Testis (tissue), 3 donors: ENCODE results near the gene SLC4A8. TPM values are rescaled to one million over a fixed set of nuclear protein-coding genes. Genes with fewer than 3 reads are reported as not detected.

ENCODE experiments used
- DNase-seq: peaks from one replicate; pipeline ENCODE4 v3.0.0-alpha.2; 2019
- H3K27ac ChIP-seq, 2 donors: fragments of 200-600 bp; sonication (generic); one replicate each; pipeline ENCODE4 v1.5.1; 2019
- H3K27me3 ChIP-seq: fragments of 200-600 bp; sonication (generic); one replicate; pipeline ENCODE4 v1.5.1; 2019
- H3K36me3 ChIP-seq: fragments of 200-600 bp; sonication (generic); one replicate; pipeline ENCODE4 v1.5.1; 2017; ENCODE audit warnings: low read depth; ENCODE audit errors: missing control alignments
- H3K4me1 ChIP-seq: fragments of 200-600 bp; sonication (generic); one replicate; pipeline ENCODE4 v1.5.1; 2019
- H3K4me3 ChIP-seq, 2 donors: fragments of 200-600 bp; sonication (generic); one replicate each; pipeline ENCODE4 v1.5.1; 2017 to 2019
- H3K9me3 ChIP-seq: fragments of 200-600 bp; sonication (generic); one replicate; pipeline ENCODE4 v1.5.1; 2017
- CTCF ChIP-seq, 3 experiments: fragments of 450-650 bp in 2 of 3; fragments of 200-600 bp in 1 of 3; sonication (generic) in 1 of 3; IDR thresholded peaks; one replicate each; pipeline ENCODE4 v1.5.1; 2016 to 2019; ENCODE audit warnings: antibody characterized with exemption in 3 of 3, mild to moderate bottlenecking in 2 of 3, moderate library complexity in 1 of 3
- POLR2A ChIP-seq: fragments of 450-650 bp; IDR thresholded peaks from one replicate; pipeline ENCODE4 v1.6.1; 2017; ENCODE audit warnings: antibody characterized with exemption, mild to moderate bottlenecking, moderate library complexity
- WGBS, 2 donors: methylation state at CpG; one replicate each; pipeline ENCODE4 v1.1.5; 2018; 5-methylcytosine and 5-hydroxymethylcytosine counted together
- intact Hi-C: fragments of 100-400 bp; cut with DNase I; formaldehyde crosslinking; loops from one replicate; pipeline ENCODE4 v1.15.1; 2023; ENCODE audit warnings: low total_unique reads
- polyA plus RNA-seq: library from polyadenylated mRNA; stranded (reverse); fragments of 350-450 nt; fragmentation: Illumina TruSeq; extraction: RNeasy Lipid Tissue Mini Kit (QIAGEN cat#74804); gene quantifications from one replicate; pipeline ENCODE4 v1.2.3, GENCODE V29; 2014; ENCODE audit warnings: low read depth, low replicate concordance; ENCODE audit not compliant: insufficient read depth
- total RNA-seq, 2 donors: library from RNA; depleted of rRNA; stranded (reverse); fragments of >200 nt; gene quantifications; one replicate each; pipeline ENCODE4 v1.2.3, GENCODE V29; 2016

SLC4A8 gene
- total and polyA plus RNA-seq, 3 donors from 2014 or later = 52.7 to 78.6 (median 63.7) TPM

GRCh38 chr12:51472984-51473383, 48.4 kb downstream of the SLC4A8 start:
- intact Hi-C loops = no loop called here
- WGBS, 2 donors = 98 to 99% methylated on average over 2 of the region's 2 CpGs
- no peaks in the 10 kb centered on the region for H3K9me3 ChIP-seq
- no peak for DNase-seq
- H3K36me3 ChIP-seq = no peaks in the 10 kb centered on the region
- H3K4me1 ChIP-seq = no peaks in the 10 kb centered on the region
- no peaks in the 10 kb centered on the region for H3K27me3 ChIP-seq
- no peak overlapping the region for H3K27ac ChIP-seq
- no peak for TF ChIP-seq POLR2A
- no peak for TF ChIP-seq CTCF (IDR thresholded peaks at IDR 0.05)
- no peak overlapping the region for H3K4me3 ChIP-seq

- no peak overlapping the region for H3K4me3 ChIP-seq
- DNase-seq = no peak
- H3K27me3 ChIP-seq = no peaks in the 10 kb centered on the region
- WGBS, 2 donors = 89 to 97% methylated on average over 2 of the region's 2 CpGs
- H3K9me3 ChIP-seq = no peaks in the 10 kb centered on the region
- intact Hi-C loops = no loop called here
- no peak overlapping the region for H3K27ac ChIP-seq
- no peaks in the 10 kb centered on the region for H3K4me1 ChIP-seq
- H3K36me3 ChIP-seq = no peaks in the 10 kb centered on the region
- no peak for TF ChIP-seq POLR2A
- TF ChIP-seq CTCF (IDR thresholded peaks at IDR 0.05) = no peak
Measured at GRCh38 chr12:51473947-51474346, 49.3 kb downstream of the SLC4A8 start.

DNA sequence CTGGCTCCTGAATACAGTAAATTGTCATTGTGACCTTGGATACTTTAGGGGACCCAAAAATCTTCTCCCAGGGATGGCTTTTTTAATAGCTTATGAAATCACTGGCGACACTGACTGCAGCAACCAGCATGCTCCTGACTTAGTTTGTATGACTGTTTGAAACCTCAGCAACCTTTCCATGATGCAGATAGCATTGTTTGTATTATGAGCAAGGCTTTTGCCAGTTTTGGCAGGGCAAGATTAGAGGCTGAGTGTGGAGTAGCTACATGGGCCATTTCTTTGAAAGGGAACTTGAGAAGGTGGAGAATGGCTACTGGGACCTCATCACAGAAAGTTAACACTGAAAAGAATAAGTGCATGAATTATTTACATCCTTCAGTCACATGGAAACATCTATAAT, 50.9 kb downstream of the SLC4A8 start:
- 85 to 100% methylated on average over 1 of the region's 1 CpG for WGBS, 2 donors
- Histone ChIP-seq H3K27ac (no peak overlapping the region), H3K27me3 (no peaks in the 10 kb centered on the region), H3K4me1 (no peaks in the 10 kb centered on the region), H3K36me3 (no peaks in the 10 kb centered on the region), H3K9me3 (no peaks in the 10 kb centered on the region), H3K4me3 (no peak overlapping the region)
- DNase-seq = no peak
- intact Hi-C loops = no loop called here
- TF ChIP-seq POLR2A = no peak
- TF ChIP-seq CTCF (IDR thresholded peaks at IDR 0.05) = no peak

GRCh38 chr12:51480978-51481377, 56.3 kb downstream of the SLC4A8 start:
- Histone ChIP-seq H3K27me3 (no peaks in the 10 kb centered on the region), H3K36me3 (no peaks in the 10 kb centered on the region), H3K27ac (no peak overlapping the region), H3K4me1 (no peaks in the 10 kb centered on the region), H3K4me3 (no peak overlapping the region), H3K9me3 (no peaks in the 10 kb centered on the region)
- 80 to 81% methylated on average over 3 of the region's 3 CpGs for WGBS, 2 donors
- intact Hi-C loops = no loop called here
- no peak for DNase-seq
- TF ChIP-seq POLR2A (no peak), CTCF (IDR thresholded peaks at IDR 0.05) (no peak)

GRCh38 chr12:51482929-51483697, 58.5 kb downstream of the SLC4A8 start:
- WGBS, 2 donors = 53 to 56% methylated on average over 3 of the region's 3 CpGs
- no peak overlapping the region for H3K27ac ChIP-seq
- H3K4me3 ChIP-seq = no peak overlapping the region
- no peak for DNase-seq
- TF ChIP-seq CTCF (IDR thresholded peaks at IDR 0.05) (no peak), POLR2A (no peak)
- no peaks in the 10 kb centered on the region for H3K27me3 ChIP-seq
- no peaks in the 10 kb centered on the region for H3K4me1 ChIP-seq
- no peaks in the 10 kb centered on the region for H3K36me3 ChIP-seq
- intact Hi-C loops = no loop called here
- no peaks in the 10 kb centered on the region for H3K9me3 ChIP-seq
